ENCODE results near the gene SUSD1. TPM values are rescaled to one million over a fixed set of nuclear protein-coding genes. Genes with fewer than 3 reads are reported as not detected.
A peak's percentile ranks its signal among the peaks of the same experiment; 100 is the strongest.

The SUSD1 gene
- total RNA-seq, 1 donor from 2014 or later = 13.0 TPM

DNA sequence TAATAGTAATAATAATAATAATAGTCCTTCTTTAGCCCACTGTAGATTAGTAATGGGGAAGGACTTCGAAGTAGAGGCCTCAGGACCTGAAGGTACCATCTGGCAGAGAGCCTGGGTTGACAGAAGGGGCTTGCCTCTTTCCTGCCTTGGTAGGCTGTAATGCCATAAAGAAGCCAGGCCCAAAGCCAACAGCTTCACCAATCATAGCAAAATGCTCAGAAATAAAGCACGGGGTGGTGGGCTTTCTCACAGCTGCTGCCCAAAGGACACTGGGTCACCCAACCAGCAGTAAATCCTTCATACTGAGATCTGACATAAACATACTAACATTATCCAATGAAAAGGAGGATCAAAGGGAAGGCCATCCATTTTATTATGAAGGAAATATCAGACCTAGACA is 70.7 kb downstream of the SUSD1 start:
- no peaks in the 10 kb centered on the region for H3K27me3 ChIP-seq
- H3K4me3 ChIP-seq = no peak overlapping the region
- H3K9me3 ChIP-seq = no peaks in the 10 kb centered on the region
- peaks cover 0 to 4% of the 10 kb centered on the region in 2 donors for H3K36me3 ChIP-seq
- TF ChIP-seq, protein P1, sequence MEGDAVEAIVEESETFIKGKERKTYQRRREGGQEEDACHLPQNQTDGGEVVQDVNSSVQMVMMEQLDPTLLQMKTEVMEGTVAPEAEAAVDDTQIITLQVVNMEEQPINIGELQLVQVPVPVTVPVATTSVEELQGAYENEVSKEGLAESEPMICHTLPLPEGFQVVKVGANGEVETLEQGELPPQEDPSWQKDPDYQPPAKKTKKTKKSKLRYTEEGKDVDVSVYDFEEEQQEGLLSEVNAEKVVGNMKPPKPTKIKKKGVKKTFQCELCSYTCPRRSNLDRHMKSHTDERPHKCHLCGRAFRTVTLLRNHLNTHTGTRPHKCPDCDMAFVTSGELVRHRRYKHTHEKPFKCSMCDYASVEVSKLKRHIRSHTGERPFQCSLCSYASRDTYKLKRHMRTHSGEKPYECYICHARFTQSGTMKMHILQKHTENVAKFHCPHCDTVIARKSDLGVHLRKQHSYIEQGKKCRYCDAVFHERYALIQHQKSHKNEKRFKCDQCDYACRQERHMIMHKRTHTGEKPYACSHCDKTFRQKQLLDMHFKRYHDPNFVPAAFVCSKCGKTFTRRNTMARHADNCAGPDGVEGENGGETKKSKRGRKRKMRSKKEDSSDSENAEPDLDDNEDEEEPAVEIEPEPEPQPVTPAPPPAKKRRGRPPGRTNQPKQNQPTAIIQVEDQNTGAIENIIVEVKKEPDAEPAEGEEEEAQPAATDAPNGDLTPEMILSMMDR (IDR thresholded peaks at IDR 0.05) = no peak
- H3K4me1 ChIP-seq = no peaks in the 10 kb centered on the region
- intact Hi-C loops (cut with DNase I) = no loop called here
- DNase-seq (ENCODE audit: low spot score in 2 of 2) = no peak
- no peak overlapping the region for H3K27ac ChIP-seq

DNA sequence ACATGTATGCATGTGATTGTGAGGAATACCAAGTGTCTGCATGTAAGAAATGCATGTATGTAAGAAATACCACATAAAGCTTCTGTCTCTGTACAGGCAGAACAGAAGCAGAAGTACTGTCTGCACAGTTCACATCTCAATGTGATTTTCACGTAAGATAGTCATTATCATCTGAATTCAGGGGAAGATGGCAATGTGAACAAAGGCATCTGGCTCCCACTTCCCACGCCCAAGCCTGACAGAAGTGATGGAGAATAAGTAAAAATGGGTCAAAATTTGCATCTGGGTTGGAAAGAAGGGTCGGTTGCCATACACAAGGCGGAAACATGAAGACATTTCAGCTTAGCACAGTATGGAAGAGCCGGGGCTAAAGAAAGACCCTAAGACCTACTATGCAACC is 71.7 kb downstream of the SUSD1 start:
- intact Hi-C loops (cut with DNase I) = no loop called here
- Histone ChIP-seq H3K4me3 (no peak overlapping the region), H3K27me3 (no peaks in the 10 kb centered on the region), H3K4me1 (no peaks in the 10 kb centered on the region), H3K9me3 (no peaks in the 10 kb centered on the region), H3K27ac (no peak overlapping the region), H3K36me3 (peaks cover 0 to 4% of the 10 kb centered on the region in 2 donors)
- DNase-seq (ENCODE audit: low spot score in 2 of 2) = no peak
- TF ChIP-seq, protein P1 (IDR thresholded peaks at IDR 0.05) = no peak

DNA sequence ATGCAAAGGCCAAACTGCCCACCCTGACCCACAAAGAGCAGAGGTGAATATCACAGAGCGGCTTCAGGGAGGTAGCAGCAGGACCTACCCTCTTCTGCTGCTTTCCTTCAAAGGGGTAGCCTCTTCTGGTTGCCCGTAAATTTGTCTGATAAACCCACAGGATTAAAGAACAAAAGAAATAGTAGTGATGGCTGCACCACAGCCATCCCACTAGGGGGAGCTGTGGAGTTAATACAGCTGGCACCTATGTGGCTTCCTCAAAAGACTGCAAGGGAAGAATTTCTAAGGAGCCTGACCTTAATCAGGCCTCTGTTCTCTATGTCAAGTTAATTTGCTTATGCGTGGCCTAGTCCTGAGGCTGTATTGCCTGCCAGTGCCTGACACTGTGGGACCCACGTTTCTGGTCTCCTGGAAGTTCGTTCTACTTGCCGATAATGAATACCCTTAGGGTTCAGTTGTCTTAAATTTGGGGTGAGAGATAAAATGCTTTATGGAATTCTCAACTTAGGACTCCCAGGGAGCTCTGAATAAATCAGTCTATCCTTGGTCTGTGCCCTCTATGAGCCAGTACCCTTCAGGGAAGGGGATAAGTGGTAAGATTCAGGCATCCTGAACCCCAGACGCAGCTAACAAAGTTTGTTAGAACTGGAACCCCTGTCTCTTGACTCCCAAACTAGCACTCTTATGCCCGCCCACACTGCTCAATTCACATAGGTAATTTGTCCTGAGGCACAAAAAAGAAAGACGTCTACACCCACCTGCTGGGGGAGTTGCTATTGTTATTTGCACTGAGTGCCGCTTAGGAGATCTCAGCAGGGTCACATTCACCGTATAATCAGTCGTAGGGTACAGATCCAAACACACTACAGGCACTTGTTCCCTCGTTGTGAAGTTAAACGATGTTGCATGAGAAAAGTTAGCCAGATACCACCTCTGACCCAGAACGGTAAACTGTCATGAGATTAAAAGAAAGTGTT is 77.1 kb downstream of the SUSD1 start:
- Histone ChIP-seq H3K4me1 (no peaks in the 10 kb centered on the region), H3K27me3 (no peaks in the 10 kb centered on the region), H3K27ac (no peak overlapping the region), H3K9me3 (no peaks in the 10 kb centered on the region), H3K4me3 (no peak overlapping the region), H3K36me3 (no peaks in the 10 kb centered on the region)
- intact Hi-C loops (cut with DNase I) = loop anchor here (1.0 kb wide), 1 partner anchor 263 kb away; no protein-coding TSS in a partner anchor
- DNase-seq (ENCODE audit: low spot score in 2 of 2) = peak in 1 of 2 donors; percentile 74
- TF ChIP-seq, protein P1 (IDR thresholded peaks at IDR 0.05) = peak; percentile 70 to 89 (median 83)

DNA sequence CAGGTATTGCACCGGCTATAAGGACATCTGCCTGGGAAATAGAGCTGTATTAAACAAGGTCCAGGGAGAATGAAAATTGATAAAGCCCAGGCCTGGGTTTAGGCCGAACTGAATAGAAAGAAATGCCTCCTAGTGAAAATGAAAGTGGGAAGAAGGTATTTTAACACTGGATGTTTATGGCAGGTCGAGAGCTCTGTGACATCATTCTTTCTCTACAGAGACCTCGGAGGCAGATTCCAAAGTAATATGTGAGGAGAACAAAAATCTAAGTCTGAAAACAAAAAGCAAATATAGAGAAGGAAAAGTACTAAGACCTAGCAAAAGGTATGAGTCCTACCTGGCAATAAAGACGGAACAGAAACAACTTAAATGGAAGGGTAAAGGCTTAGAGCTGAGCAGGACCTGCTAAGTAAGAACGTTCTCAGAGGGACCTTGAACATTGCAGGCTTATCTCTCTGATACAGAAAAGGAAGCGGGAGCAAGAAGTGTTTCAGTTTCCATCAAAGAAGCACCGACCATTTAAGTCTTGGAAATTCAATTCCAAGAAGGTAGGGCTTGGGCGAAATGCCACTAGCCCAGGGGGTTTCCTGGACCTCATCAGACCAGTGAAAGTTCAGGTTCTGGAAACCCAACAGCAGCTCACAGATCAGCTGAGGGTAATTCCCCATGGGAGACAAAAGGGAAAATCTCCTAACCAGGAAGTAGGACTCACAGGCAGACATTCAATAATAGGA is 80.0 kb downstream of the SUSD1 start:
- Histone ChIP-seq H3K36me3 (no peaks in the 10 kb centered on the region), H3K4me1 (no peaks in the 10 kb centered on the region), H3K9me3 (no peaks in the 10 kb centered on the region), H3K4me3 (no peak overlapping the region), H3K27me3 (no peaks in the 10 kb centered on the region), H3K27ac (no peak overlapping the region)
- TF ChIP-seq, protein P1 (IDR thresholded peaks at IDR 0.05) = no peak
- intact Hi-C loops (cut with DNase I) = no loop called here
- DNase-seq (ENCODE audit: low spot score in 2 of 2) = no peak

DNA sequence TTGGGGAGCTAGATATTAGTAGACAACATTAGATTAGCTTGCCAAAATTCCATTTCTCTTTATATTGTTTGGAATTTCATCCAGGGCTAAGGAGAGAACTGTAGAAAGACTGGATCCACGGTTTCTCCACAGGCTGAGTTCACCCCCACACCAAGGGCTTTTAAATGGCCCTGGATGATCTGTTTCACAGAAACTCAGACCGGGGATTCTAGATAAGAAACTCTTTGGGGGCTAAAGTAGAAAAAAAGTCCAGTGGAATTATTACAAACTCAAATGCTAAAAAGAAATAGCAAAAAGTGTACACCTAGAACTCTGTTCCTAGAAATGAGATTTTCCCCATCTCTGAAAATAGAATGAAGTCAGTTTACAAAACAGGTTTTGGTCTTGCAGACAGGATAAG is 80.9 kb downstream of the SUSD1 start:
- H3K27ac ChIP-seq = no peak overlapping the region
- no peak overlapping the region for H3K4me3 ChIP-seq
- no peak for DNase-seq (ENCODE audit: low spot score in 2 of 2)
- H3K9me3 ChIP-seq = no peaks in the 10 kb centered on the region
- H3K4me1 ChIP-seq = no peaks in the 10 kb centered on the region
- no peaks in the 10 kb centered on the region for H3K27me3 ChIP-seq
- intact Hi-C loops (cut with DNase I) = no loop called here
- no peaks in the 10 kb centered on the region for H3K36me3 ChIP-seq
- TF ChIP-seq, protein P1 (IDR thresholded peaks at IDR 0.05) = no peak

Measured in ascending aorta (tissue), 2 donors.